HG02642 (cell line): Measurements from ENCODE around the gene RPUSD4.

Experiments used
- ATAC-seq: cut with Tn5 transposase; IDR thresholded peaks from one replicate; pipeline ENCODE4 v1.9.1; 2021; ENCODE audit warnings: mild to moderate bottlenecking; ENCODE audit not compliant: unreplicated experiment, poor library complexity

RPUSD4 gene

DNA sequence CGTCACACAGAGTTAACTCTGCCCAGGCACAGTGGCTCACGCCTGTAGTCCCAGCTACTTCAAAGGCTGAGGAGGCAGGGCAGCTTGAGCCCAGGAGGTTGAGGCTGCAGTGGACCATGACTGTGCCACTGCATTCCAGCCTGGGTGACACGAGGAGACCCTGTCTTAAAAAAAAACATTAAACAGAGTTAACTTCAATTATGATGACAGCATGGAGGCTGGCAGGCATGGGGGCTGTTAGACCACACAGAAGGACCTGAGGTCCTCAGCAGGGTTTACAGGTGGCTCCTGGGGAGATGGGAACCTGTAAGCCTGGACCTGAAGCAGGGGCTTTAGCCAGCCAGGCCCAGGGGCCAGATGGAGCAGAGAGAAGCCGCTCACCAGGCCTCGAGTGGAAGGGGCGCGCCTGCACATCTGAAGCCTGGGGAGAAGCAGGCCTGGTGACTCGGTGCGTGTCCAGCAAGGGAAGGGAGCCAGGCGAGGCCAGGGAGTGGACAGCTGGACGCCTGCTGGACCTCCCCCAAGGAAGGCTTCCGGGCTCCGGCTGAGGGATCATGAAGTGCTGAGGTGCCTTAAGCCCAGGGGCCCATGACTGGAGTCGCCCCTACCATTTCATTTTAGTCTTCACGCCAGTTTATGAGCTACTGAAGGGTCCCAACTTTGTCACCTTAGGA is 25.3 kb downstream of the RPUSD4 start:
- no peak for ATAC-seq

DNA sequence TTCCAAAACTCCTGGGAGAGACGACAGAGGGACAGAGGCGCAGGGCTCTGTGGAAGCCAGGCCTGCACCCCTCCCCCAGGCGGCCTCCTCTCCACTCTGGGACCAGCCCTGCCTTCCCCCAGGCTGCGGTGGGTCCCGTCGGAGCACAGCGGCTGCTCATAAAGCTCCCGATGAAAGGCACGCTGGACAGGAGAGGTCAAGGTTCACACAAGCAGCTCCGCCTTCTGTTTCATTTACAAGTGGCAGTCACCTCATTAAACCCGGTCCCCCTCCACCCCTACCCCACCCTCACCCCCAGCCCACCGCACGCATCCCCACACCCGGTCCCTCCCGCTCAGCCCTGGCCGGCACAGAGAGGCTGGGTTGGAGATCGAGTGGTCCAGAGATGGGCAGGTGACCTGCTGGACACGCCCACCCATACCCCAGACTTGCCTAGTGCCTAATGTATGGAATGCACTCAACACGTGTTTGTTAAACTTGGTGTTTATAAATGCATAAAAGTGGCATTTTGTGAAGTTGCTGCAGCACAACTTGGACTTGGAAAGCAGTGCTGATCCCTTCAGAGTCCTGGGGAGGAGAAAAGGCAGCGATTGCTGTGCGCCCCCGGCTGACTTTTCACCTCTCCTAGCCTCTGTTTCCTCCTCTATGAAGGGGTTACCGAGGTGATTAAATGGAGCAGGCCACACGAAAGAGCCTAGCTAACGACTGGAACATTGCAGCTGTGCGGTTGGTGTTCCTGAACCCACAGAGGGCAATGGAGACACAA is 26.0 kb downstream of the RPUSD4 start:
- ATAC-seq = no peak

DNA sequence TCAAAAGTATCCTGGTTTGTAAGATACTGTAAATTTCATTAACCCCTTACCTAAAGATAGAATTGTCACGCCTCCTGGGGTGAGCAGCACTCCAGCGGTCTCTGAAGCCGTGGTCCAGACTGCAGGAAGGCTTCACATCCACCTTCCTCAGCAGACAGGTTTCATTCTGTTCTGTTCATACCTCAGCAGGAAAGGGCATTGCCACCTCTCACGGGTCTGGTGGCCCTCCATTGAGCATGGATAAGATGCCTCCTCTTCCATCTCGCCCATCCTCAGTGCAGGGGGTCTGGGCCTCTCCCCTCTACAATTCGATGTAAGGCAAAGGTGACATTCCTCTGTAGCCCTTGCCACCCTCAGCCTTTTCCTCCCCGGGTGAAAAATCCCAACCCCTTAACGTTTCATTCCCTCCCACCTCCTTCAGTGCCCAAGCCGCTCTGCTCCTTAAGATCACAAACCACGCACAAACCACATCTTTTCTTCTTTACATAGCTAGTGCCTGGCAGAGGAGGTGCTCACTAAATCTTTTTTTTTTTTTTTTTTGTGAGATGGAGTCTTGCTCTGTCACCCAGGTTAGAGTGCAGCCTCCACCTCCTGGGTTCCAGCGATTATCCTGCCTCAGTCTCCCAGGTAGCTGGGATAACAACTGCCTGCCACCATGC is 28.5 kb downstream of the RPUSD4 start:
- no peak for ATAC-seq

DNA sequence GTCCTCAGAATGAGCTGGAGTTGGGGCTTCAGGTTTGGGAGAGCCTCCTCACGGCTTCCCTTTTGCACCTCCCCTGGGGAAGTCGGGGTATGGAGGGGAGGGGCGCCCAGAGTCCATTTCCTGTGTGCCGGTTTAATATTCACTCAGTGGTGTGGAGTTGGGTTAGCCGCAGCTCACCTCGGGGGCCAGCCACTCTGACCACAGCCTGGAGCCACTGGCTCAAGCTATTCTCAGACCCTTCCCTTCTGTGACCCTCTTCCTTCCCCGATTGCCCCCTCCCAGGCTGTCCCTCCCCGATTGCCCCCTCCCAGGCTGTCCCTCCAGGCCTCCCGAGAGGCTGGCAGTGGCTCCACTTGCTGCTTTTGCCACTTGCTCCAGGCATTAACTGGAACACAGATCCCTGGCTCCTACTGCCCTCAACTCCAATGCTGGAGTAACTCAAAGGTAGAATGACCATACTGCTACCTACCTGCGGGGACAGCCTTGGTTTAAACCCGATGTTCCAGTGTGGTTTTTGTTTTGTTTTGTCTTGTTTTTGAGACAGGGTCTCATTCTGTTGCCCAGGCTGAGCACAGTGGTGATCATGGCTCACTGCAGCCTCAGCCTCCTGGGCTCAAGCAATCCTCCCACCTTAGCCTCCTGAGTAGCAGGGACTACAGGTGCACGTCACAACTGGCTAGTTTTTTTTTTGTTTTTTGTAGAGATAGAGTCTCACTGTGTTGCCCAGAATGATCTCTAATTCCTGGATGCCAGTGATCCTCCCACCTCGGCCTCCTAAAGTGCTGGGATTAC is 29.3 kb downstream of the RPUSD4 start:
- ATAC-seq = no peak

DNA sequence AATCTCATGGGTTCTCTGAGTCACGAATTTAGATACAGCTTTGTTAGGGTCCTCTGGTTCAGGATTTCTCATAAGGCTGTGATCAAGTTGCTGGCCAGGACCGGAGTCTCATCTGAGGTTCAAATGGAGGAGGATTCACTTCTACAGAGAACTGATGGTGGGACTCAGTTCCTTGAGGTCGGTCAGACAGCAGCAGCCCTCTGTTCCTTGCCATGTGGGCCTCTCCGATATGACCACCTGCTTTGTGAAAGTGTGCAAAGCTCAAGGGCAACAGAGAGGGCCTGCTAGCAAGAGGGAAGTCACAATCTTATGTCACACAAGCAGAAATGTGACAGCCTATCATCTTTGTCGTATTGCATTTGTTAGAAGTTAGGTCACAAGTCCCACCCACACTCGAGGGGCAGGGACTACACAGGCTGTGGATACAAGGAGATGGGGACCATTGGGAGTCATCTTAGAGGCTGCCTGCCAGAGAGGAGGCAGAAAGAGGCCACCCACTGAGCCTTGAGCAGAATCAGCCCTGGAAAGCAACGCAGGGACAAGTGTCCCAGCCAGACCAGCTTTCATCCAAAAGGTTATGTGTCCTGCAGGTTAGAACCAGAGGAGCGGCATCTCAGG is 34.5 kb downstream of the RPUSD4 start:
- no peak for ATAC-seq

DNA sequence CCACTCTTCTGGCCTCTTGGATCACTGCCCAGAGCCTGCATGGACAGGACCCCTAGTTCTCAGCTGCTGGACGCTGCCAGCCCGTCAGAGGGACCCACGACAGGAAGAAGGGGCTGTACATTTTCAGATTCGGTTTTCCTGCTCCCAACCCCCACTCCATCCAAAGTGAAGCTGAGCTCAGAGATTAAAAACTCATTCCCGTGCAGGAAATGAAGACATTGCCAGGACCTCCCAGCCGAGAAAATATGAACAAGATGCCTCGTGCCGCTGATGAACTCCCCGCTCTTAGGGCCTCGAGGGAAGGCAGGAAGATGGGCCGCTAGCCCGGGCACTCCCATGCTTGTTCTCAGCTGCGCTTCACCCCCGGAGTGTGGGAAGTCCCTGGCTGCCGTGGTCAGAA is 36.1 kb downstream of the RPUSD4 start:
- no peak for ATAC-seq

DNA sequence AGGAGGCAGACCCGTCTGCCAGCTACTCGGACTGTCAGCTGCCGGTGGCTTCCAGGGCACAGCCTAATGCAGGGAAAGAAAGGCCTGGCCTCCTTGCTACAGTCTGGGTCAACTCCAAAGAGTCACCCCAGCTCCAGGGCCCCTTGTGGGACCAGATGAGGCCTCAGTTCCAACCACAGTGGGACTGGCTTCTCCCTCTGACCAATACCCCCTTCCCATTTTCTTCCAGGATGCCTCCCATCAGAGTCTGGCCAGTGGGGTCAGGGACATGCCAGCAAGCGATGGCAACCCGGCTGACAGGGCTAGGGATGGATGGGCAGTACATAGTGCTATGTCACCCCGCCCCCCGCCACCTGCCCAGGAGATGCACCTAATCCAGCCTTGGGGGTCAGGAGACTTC is 36.6 kb downstream of the RPUSD4 start:
- no peak for ATAC-seq

DNA sequence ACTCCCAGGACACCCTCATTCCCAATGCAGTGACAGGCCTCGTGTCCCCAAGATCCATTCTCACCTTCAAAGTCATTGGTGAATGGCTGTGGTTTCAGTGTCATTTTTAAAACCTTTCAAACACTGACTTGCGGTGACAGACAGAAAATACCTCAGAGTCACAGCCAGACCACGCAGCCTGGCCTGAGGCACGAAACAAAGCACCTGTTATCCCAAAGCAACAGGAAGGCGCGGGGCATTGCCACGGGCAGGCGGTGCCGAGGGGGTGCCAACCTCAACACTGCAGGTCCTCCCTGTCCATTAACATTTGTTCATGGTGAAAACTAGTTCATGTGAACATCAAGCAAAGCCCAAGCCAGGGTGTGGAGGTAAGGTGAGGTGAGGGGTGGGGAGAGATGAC is 38.2 kb downstream of the RPUSD4 start:
- ATAC-seq = no peak

DNA sequence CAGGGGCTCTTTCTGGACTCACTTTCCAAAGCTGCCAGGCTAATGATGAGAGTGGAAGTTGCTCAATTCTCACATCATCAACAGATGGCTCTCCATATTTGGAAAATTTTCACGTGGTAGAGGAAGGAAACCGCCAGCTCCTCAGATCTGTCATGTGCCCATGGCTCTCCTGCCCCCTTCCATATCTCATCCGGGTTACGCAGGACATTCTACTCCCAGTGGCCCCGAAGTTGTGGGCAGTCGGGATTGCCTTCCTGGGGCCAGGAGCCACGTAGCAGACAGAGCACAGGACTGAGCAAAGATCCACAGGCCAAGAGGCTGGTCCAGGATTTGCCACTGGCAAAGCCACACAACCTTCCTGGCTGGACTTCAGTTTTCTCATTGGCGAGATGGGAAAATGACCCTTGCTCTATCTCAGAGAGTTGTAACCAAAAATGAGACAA is 38.8 kb downstream of the RPUSD4 start:
- ATAC-seq = no peak

DNA sequence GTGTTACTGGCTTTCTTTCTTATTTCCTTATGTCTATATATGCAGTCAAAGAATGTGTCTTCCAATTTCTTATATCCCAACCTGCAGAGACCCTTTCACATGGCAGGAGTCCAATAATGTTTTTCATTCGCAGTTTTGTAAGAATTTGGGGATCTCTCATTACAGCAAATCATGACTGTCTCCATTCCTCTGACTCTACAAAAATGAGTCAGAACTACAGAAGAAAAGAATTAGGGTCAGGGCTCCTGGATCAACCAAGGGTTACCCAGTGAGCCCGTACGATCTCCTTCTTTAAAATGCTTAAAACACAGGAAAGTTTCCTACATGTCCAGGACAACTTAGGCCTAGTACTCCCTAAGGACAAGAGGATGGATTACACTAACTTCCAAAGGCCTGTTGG is 42.2 kb downstream of the RPUSD4 start:
- no peak for ATAC-seq

DNA sequence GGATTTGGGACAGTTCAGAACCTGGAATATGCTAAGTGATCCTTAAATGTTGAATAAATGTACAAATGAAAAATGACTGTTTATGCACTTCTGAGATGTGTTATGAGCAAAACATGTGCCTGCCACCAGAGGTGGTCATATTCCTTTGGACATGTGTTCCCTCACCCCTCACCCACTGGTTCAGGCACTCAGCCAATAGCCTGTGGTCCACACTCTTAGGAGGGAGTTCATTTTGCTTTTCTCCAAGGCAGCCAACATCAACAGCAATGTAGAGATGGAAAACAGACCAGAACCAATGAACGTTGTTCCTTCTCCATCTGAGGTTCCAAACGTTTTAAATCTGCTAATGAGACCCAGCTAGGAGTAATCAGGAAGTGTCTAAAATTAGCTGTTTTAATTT is 44.0 kb downstream of the RPUSD4 start:
- no peak for ATAC-seq

DNA sequence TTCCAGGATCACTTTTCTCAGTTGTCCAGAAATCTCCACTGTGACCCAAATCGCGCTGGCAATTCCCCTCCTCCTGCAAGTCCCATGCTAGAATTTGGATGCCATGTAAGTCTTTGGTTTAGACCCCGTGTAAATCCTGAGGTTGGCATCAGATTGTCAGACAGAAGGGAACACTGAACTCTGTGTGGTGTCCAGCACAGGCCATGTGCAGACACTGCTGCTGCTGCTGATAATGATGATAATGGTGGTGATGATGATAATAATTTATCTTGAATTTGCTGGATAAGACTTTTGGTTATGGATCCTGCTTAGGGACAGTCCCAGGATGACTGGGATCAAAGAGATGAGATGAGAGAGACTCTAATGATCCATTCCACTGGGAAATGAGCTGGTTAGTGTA is 45.0 kb downstream of the RPUSD4 start:
- ATAC-seq = no peak

DNA sequence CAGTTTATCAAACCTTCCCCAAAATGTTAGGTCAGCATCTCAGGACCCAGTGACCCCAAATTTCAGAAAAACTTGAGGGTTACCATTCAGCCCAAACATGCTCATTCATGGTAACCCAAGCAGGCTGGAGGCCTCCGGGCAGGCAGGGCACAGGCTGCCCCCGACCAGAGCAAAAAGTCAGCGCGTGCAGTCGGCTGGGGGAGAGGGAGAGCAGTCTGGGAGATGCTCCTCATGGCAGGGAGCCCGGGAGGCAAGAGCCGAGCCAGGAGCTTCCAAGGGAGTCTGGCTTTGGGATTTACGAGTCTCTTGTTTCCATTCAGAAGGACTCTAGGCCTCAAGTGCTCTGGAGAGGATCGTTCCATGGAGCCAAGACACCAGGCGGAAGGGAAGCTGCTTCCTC is 45.7 kb downstream of the RPUSD4 start:
- no peak for ATAC-seq

DNA sequence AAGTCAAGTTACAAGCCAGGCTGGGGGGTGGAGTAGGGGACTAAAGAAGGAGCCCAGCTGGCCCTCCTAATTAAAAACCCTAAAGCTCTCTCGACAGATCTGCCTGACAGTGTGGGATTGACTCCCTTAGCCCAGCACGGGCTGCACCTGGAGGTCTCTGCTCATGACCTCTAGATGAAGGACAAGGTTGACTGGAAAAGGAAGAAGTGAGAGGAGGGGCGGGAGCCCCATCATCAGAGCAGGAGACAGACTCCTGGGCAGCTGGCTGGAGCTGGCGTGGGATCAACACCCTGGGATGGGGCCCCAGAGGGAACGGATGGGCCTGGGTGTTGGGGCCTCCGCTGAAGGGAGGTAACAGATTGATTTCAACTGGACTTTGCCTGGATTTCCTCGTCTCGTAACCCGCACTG is 46.1 kb downstream of the RPUSD4 start:
- no peak for ATAC-seq

DNA sequence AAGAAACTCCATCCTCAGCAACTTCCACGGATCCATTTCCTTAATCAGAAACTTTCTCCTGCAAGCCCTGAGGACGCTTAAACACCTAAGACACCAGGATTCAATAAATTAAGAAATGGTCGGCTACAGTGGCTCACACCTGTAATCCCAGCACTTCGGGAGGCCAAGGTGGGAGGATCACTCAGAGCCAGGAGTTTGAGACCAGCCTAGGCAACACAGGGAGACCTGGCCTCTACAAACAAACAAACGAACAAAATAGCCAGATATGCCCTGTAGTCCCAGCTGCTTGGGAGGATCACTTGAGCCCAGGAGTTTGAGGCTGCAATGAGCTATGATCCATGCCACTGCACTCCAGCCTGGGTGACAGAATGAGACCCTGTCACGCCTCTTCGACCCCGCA is 46.7 kb downstream of the RPUSD4 start:
- ATAC-seq = no peak

DNA sequence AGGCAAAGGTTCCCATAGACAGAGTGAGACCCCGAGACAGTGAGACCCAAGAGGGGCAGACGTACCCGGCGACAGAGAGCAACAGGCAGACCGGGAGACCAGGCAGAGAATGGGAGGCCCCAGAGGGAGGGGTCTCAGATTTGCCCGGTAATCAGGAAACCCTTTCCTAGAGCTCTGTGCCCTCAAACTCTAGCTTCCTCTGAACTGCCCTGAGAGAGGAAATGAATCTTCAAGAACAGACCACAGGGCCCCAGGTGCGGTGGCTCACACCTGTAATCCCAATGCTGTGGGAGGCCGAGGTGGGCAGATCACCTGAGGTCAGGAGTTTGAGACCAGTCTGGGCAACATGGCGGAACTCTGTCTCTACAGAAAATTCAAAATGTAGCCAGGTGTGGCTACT is 47.7 kb downstream of the RPUSD4 start:
- no peak for ATAC-seq

DNA sequence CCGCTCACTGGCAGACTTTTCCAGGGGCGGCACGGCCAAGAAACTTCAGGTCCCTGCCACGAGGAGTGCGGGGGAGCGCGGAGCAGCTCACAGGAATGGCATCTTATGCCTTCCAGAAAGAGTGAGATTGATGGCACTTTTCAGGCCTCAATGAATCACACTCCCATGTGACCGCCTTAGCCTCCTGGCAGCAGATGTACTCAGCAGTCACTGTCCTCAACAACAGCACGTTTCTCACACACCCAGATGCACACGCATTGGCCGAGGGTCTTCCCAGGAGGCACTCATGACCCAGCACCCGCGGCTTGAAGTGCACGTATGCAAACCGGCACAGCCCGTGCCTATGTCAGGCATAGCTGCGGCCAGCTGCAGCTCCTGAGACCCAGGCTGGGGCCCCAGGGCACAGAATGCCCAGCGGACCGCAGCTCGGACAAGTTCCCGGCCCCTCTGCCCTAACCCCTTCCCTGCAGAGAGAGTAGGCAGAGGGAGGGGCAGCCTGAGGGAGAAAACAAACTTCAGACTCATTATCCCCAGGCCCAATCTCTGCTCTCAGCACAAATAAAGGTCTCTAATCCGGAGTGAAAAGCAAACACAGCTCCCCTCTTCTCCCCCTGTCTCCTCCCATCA is 48.3 kb downstream of the RPUSD4 start:
- ATAC-seq = no peak

DNA sequence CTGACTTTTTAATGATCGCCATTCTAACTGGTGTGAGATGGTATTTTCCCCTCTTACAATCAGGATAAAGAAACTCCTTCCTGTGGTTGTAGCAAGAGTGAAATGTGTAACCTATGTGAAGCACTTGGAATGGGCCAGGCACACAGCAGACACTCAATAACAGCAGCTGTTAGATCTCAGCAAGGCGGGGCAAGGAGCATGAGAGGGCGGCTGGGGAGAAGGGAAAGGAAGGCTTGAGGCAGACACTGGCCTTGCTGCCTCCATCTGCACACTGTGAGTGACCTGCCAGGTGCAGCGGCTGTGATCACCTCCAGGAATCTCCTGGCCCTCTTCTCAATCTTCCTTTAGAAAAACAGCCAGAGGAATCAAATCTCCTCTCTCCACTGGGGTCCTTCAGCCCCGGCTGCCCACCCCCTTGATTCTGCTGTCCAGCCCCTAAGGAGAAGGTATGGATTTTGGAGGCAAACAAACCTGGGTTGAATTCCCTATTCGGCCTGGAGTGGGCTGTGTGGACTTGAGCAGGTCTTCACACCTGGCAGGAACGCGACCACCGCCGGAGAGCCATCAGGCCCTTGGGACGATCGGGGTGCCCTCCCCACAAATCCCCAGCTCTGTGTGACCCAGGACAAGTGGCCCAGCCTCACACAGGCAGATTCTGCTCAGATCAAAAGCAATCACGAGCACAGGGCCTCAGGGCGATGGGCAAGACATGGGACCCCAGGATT is 49.0 kb downstream of the RPUSD4 start:
- no peak for ATAC-seq

DNA sequence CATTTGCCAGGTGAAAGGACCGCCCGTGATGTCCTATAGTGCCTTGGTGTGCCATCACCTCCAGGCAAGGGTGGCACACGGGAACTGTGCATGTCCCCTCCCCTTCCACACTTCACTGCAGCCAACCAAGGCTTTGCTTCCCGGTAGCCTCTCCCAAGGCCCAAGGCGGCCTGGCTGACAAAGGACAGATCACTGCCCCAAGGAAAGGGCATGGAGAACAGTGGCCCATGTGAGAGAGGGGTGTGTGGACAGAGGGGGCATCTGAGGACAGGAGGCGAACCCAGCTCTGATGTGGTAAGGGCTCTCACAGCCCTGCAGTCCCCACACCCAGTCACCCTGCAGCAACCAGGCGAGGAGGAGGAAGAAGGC is 50.4 kb downstream of the RPUSD4 start:
- ATAC-seq = no peak
